HG03565 (cell line): ENCODE results near the gene SERTAD1.
"Not testable (repeated sequence)": the region's sequence is repeated elsewhere in the genome, so short reads cannot be mapped to it uniquely, and the experiment has no call there.

Experiments
- ATAC-seq: cut with Tn5 transposase; IDR thresholded peaks from one replicate; pipeline ENCODE4 v1.9.1; 2021; ENCODE audit warnings: mild to moderate bottlenecking, moderate library complexity; ENCODE audit not compliant: unreplicated experiment

Gene SERTAD1

GRCh38 chr19:40452016-40452415 is 26.2 kb upstream of the SERTAD1 start:
- ATAC-seq = no peak

GRCh38 chr19:40450664-40451063 is 24.9 kb upstream of the SERTAD1 start:
- no peak for ATAC-seq

GRCh38 chr19:40449506-40449905 is 23.7 kb upstream of the SERTAD1 start:
- ATAC-seq = no peak

DNA sequence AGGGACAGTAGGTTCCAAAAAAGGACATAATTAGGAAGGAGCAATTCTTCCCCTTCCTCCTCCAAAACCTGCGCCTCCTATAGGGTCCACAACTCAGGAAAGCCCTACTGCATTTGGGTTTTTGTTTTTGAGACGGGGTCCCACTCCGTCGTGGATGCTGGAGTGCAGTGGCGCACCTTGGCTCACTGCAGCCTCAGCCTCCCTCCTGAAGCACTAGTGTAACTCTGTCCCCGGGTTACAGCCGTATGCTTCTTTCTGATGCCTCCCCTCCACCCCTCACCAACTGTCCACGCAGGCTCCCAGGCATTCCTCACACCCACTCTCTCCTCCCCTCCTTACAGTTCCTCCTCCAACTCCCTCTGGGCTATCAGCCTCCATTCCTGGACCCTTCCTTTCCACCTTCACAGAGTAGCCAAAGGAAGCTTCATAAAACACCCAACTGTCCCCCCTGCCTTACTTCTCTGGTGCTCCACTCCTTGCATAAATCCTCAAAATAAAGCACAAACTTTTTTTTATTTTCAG is 20.5 kb upstream of the SERTAD1 start:
- ATAC-seq = no peak

DNA sequence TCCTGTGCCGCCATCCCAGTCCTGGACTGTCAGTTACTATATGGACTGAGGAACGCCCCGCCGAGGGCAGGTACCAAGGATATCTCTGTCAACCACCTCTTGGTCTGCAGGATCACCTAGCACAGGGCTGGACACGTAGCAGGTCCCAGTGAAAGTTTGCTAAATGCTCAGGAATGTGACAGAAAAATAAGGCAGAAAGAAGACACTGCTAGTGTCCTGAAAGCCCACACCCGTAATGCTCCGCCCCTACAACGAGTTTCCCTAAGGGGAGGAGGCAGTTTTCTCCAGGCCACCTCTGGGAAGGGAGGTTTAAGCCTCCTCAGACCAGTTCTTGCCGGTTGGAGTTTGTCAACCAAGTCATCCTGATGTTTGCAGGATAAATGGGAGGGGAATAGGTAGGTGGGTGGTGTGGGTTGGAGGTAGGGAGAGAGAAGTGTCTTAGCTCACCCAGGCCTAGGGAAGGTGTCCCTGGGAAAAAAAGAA is 20.0 kb upstream of the SERTAD1 start:
- ATAC-seq = no peak

DNA sequence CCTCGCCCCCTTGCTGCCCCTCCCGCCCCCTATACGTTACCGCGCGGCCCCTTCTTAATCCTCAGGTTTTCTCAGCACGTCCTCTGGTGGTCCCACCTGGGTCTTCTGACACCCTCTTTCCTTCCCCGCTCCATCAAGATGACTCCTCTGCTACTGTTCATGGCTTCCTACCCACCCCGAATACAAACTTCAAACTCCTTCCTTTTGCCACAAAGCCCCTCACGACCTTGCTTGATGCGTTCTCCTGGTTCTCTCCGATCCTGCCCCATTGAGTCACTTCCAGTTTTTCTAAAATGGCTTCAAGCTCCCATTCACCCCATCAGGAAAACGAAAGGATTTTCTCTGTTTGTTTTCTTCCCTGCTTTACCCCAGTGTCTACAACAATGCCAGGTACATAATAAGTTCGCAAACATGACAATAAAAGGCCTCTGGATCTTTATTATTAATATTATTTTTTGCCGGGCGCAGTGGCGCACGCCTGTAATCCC is 19.1 kb upstream of the SERTAD1 start:
- no peak for ATAC-seq

GRCh38 chr19:40444000-40444824 is 18.4 kb upstream of the SERTAD1 start, which contains the start of gene SERTAD3:
SERTAD3 (minus strand) TSS chr19:40444335; CDS start chr19:40442080, 2,255 bp downstream.
- peak; percentile 50 for ATAC-seq

DNA sequence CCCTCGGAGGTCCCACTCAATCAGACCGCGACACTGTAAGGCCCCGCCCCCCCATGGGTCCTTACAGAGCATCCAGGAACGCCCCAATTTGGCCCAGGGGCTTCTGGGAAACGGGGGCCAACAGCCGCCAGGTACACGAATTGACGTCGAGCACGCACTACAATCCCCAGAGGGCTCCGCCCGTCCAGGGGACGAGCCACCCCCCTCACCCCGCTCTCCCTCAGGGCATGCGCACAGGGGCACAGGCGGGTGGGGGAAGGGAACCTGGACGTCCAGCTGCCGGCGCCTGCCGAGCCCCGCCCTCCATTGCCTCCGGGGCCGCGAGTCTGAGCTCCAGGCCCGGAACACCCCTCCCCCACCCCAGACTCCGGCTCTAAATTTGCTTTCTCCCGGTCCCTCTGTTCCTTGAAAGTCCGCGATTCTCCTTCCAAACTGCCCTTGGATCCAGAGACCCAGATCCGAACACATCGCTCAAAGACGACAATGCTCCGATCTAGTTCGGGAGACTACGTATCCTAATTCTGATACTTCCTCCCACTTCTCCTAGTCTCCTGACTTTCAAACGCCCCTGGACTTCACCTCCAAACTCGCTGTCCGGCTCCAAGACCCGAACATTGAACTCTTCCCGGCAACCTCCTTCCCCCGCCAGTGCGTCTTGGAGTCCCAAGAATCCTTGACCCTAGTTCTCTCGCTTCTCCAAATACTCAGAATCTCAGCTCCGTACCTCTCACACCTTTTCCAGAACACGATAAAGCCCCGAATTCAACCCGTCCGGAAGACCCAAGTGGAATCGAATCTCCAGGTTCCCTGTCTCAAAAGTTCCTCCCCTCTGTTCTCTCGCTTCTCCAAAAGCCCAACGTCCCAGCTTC is 17.6 kb upstream of the SERTAD1 start:
- peak; percentile 64 for ATAC-seq

GRCh38 chr19:40442328-40443130 is 16.7 kb upstream of the SERTAD1 start:
- no peak for ATAC-seq

- no peak for ATAC-seq
Observed at GRCh38 chr19:40441719-40442253, 16.0 kb upstream of the SERTAD1 start.

DNA sequence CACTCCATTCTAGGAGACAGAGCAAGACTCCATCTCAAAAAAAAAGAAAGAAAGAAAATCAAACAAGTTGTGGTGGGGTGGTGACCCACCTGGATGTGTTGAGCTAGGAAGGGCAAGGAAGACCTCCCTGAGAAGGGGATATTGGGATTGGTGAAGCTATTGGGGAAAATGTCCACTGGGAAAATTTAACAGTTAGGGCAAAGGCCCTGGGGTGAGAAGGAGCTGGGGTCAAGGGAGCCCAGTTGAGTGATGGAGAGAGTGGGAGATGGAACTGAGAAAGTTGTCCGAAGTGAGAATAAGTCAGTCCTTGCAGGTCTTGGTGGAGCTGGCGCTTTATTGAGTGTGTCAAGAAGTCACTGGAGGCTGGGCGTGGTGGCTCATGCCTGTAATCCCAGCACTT is 12.5 kb upstream of the SERTAD1 start:
- no peak for ATAC-seq

- no peak for ATAC-seq
Observed at GRCh38 chr19:40433391-40434216, 7.8 kb upstream of the SERTAD1 start.

GRCh38 chr19:40432760-40433159 is 7.0 kb upstream of the SERTAD1 start:
- ATAC-seq = not testable (repeated sequence)

- ATAC-seq = no peak
Observed at GRCh38 chr19:40431698-40432097, 5.9 kb upstream of the SERTAD1 start.

DNA sequence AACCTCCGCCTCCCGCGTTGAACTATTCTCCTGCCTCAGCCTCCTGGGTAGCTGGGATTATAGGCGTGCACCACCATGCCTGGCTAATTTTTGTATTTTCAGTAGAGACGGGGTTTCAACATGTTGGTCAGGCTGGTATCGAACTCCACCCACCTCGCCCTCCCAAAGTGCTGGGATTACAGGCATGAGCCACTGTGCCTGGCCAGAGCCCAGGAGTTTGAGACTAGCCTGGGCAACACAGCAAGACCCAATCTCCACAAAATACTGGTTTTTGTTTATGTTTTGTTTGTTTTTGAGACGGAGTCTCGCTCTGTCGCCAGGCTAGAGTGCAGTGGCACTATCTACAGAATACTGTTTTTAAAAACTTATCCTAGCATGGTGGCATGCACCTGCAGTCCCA is 4.5 kb upstream of the SERTAD1 start:
- not testable (repeated sequence) for ATAC-seq

- ATAC-seq = not testable (repeated sequence)
Observed at GRCh38 chr19:40428197-40428596, 2.4 kb upstream of the SERTAD1 start.

DNA sequence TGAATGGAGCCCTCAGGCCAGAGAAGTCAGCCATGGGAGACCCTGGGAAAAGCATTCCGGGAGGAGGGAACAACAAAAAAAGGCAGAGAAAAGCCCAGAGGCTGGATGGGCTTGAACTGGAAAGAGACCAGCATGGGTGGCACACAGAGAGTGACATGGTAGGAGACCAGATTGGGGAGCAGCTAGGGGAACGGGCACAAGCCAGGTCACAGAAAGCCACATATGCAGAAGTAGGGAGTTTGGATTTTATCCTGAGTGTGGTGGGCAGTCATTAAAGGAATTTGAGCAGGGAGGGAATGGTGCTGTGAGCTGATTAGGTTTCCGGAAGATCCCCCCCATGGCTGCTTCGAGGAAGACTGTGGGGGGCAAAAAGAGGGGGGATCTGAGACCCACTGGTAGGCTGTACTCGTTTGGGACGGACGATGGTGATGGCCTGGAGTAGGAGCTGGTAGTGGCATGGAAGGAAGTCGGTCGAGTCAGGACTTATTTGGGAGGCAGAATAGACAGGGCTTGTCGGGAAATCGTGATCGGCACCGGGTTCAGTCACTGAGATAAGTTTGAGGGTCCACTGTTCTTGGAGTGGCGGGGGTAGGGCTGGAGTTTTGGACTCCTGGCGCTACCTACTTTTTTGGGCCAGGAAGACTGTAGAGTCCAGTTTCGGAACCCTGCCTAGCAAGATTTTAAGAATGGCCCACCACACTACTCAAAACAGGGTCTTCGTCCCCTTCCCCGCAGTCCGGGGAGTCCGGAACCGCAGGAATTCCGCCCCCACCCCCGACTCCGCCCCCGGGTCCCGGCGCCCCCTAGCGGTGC is 949 bp downstream of the SERTAD1 start:
- no peak for ATAC-seq

- ATAC-seq = no peak
Observed at GRCh38 chr19:40423938-40424337, 1.9 kb downstream of the SERTAD1 start.
